ENCODE data around the gene TEX38.
"Not testable (repeated sequence)": the region's sequence is repeated elsewhere in the genome, so short reads cannot be mapped to it uniquely, and the experiment has no call there.

Gene TEX38

GRCh38 chr1:46646331-46646730 is 25.3 kb upstream of the TEX38 start:
- no peaks in the 10 kb centered on the region for H3K36me3 ChIP-seq (ENCODE audit: control insufficient read depth, insufficient read depth, low read length)
- no peaks in the 10 kb centered on the region for H3K27me3 ChIP-seq (ENCODE audit: control insufficient read depth, insufficient read depth, low read length)
- no peaks in the 10 kb centered on the region for H3K9me3 ChIP-seq (ENCODE audit: control insufficient read depth, low read length)
- H3K9ac ChIP-seq (ENCODE audit: low read length): no peak overlapping the region
- H3K4me1 ChIP-seq (ENCODE audit: control insufficient read depth, insufficient read depth, low read length): no peaks in the 10 kb centered on the region
- H3K4me3 ChIP-seq (ENCODE audit: low read length): no peak overlapping the region

GRCh38 chr1:46646844-46647243 is 24.8 kb upstream of the TEX38 start:
- Histone ChIP-seq H3K9me3 (ENCODE audit: control insufficient read depth, low read length) (no peaks in the 10 kb centered on the region), H3K27me3 (ENCODE audit: control insufficient read depth, insufficient read depth, low read length) (no peaks in the 10 kb centered on the region), H3K36me3 (ENCODE audit: control insufficient read depth, insufficient read depth, low read length) (no peaks in the 10 kb centered on the region), H3K4me3 (ENCODE audit: low read length) (no peak overlapping the region), H3K9ac (ENCODE audit: low read length) (no peak overlapping the region), H3K4me1 (ENCODE audit: control insufficient read depth, insufficient read depth, low read length) (no peaks in the 10 kb centered on the region)

- no peak overlapping the region for H3K4me3 ChIP-seq (ENCODE audit: low read length)
- H3K36me3 ChIP-seq (ENCODE audit: control insufficient read depth, insufficient read depth, low read length): no peaks in the 10 kb centered on the region
- H3K9me3 ChIP-seq (ENCODE audit: control insufficient read depth, low read length): no peaks in the 10 kb centered on the region
- no peaks in the 10 kb centered on the region for H3K4me1 ChIP-seq (ENCODE audit: control insufficient read depth, insufficient read depth, low read length)
- H3K27me3 ChIP-seq (ENCODE audit: control insufficient read depth, insufficient read depth, low read length): no peaks in the 10 kb centered on the region
- no peak overlapping the region for H3K9ac ChIP-seq (ENCODE audit: low read length)
These were observed 24.0 kb upstream of the TEX38 start for GRCh38 chr1:46647611-46648010.

- no peaks in the 10 kb centered on the region for H3K4me1 ChIP-seq (ENCODE audit: control insufficient read depth, insufficient read depth, low read length)
These were observed 21.9 kb upstream of the TEX38 start for GRCh38 chr1:46649764-46650163.

GRCh38 chr1:46650491-46650890 is 21.2 kb upstream of the TEX38 start:
- Histone ChIP-seq H3K27me3 (ENCODE audit: control insufficient read depth, insufficient read depth, low read length) (no peaks in the 10 kb centered on the region), H3K36me3 (ENCODE audit: control insufficient read depth, insufficient read depth, low read length) (no peaks in the 10 kb centered on the region), H3K4me3 (ENCODE audit: low read length) (no peak overlapping the region), H3K9me3 (ENCODE audit: control insufficient read depth, low read length) (no peaks in the 10 kb centered on the region), H3K9ac (ENCODE audit: low read length) (no peak overlapping the region), H3K4me1 (ENCODE audit: control insufficient read depth, insufficient read depth, low read length) (no peaks in the 10 kb centered on the region)

More at GRCh38 chr1:46649764-46650163, 21.9 kb upstream of the TEX38 start:
- H3K4me3 ChIP-seq (ENCODE audit: low read length): no peak overlapping the region
- H3K9ac ChIP-seq (ENCODE audit: low read length): no peak overlapping the region
- H3K27me3 ChIP-seq (ENCODE audit: control insufficient read depth, insufficient read depth, low read length): no peaks in the 10 kb centered on the region
- no peaks in the 10 kb centered on the region for H3K36me3 ChIP-seq (ENCODE audit: control insufficient read depth, insufficient read depth, low read length)
- no peaks in the 10 kb centered on the region for H3K9me3 ChIP-seq (ENCODE audit: control insufficient read depth, low read length)

GRCh38 chr1:46651152-46651551 is 20.5 kb upstream of the TEX38 start:
- H3K9me3 ChIP-seq (ENCODE audit: control insufficient read depth, low read length); H3K4me3 ChIP-seq (ENCODE audit: low read length); H3K9ac ChIP-seq (ENCODE audit: low read length); H3K36me3 ChIP-seq (ENCODE audit: control insufficient read depth, insufficient read depth, low read length); H3K27me3 ChIP-seq (ENCODE audit: control insufficient read depth, insufficient read depth, low read length); H3K4me1 ChIP-seq (ENCODE audit: control insufficient read depth, insufficient read depth, low read length): not testable (repeated sequence)

GRCh38 chr1:46652321-46653100 is 19.1 kb upstream of the TEX38 start:
- H3K4me1 ChIP-seq (ENCODE audit: control insufficient read depth, insufficient read depth, low read length): no peaks in the 10 kb centered on the region
- no peak overlapping the region for H3K9ac ChIP-seq (ENCODE audit: low read length)
- no peaks in the 10 kb centered on the region for H3K36me3 ChIP-seq (ENCODE audit: control insufficient read depth, insufficient read depth, low read length)
- H3K27me3 ChIP-seq (ENCODE audit: control insufficient read depth, insufficient read depth, low read length): no peaks in the 10 kb centered on the region
- no peak overlapping the region for H3K4me3 ChIP-seq (ENCODE audit: low read length)
- no peaks in the 10 kb centered on the region for H3K9me3 ChIP-seq (ENCODE audit: control insufficient read depth, low read length)

GRCh38 chr1:46653405-46653958 is 18.2 kb upstream of the TEX38 start:
- H3K27me3 ChIP-seq (ENCODE audit: control insufficient read depth, insufficient read depth, low read length): no peaks in the 10 kb centered on the region
- H3K9me3 ChIP-seq (ENCODE audit: control insufficient read depth, low read length): no peaks in the 10 kb centered on the region
- H3K4me1 ChIP-seq (ENCODE audit: control insufficient read depth, insufficient read depth, low read length): no peaks in the 10 kb centered on the region
- no peaks in the 10 kb centered on the region for H3K36me3 ChIP-seq (ENCODE audit: control insufficient read depth, insufficient read depth, low read length)
- H3K9ac ChIP-seq (ENCODE audit: low read length): no peak overlapping the region
- no peak overlapping the region for H3K4me3 ChIP-seq (ENCODE audit: low read length)

- no peaks in the 10 kb centered on the region for H3K36me3 ChIP-seq (ENCODE audit: control insufficient read depth, insufficient read depth, low read length)
- no peak overlapping the region for H3K9ac ChIP-seq (ENCODE audit: low read length)
- no peaks in the 10 kb centered on the region for H3K4me1 ChIP-seq (ENCODE audit: control insufficient read depth, insufficient read depth, low read length)
- no peaks in the 10 kb centered on the region for H3K27me3 ChIP-seq (ENCODE audit: control insufficient read depth, insufficient read depth, low read length)
- H3K4me3 ChIP-seq (ENCODE audit: low read length): no peak overlapping the region
- no peaks in the 10 kb centered on the region for H3K9me3 ChIP-seq (ENCODE audit: control insufficient read depth, low read length)
These were observed 17.6 kb upstream of the TEX38 start for GRCh38 chr1:46654012-46654411.

- not testable (repeated sequence) for H3K9me3 ChIP-seq (ENCODE audit: control insufficient read depth, low read length); H3K27me3 ChIP-seq (ENCODE audit: control insufficient read depth, insufficient read depth, low read length); H3K4me1 ChIP-seq (ENCODE audit: control insufficient read depth, insufficient read depth, low read length); H3K4me3 ChIP-seq (ENCODE audit: low read length); H3K36me3 ChIP-seq (ENCODE audit: control insufficient read depth, insufficient read depth, low read length); H3K9ac ChIP-seq (ENCODE audit: low read length)
These were observed 17.0 kb upstream of the TEX38 start for GRCh38 chr1:46654698-46655097.

- Histone ChIP-seq H3K27me3 (ENCODE audit: control insufficient read depth, insufficient read depth, low read length) (no peaks in the 10 kb centered on the region), H3K4me1 (ENCODE audit: control insufficient read depth, insufficient read depth, low read length) (no peaks in the 10 kb centered on the region), H3K9ac (ENCODE audit: low read length) (no peak overlapping the region), H3K36me3 (ENCODE audit: control insufficient read depth, insufficient read depth, low read length) (no peaks in the 10 kb centered on the region), H3K9me3 (ENCODE audit: control insufficient read depth, low read length) (no peaks in the 10 kb centered on the region), H3K4me3 (ENCODE audit: low read length) (no peak overlapping the region)
These were observed 15.8 kb upstream of the TEX38 start for GRCh38 chr1:46655848-46656247.

GRCh38 chr1:46656643-46657042 is 15.0 kb upstream of the TEX38 start:
- H3K36me3 ChIP-seq (ENCODE audit: control insufficient read depth, insufficient read depth, low read length): no peaks in the 10 kb centered on the region

More at GRCh38 chr1:46656643-46657042, 15.0 kb upstream of the TEX38 start:
- Histone ChIP-seq H3K27me3 (ENCODE audit: control insufficient read depth, insufficient read depth, low read length) (no peaks in the 10 kb centered on the region), H3K9ac (ENCODE audit: low read length) (no peak overlapping the region), H3K4me1 (ENCODE audit: control insufficient read depth, insufficient read depth, low read length) (no peaks in the 10 kb centered on the region), H3K9me3 (ENCODE audit: control insufficient read depth, low read length) (no peaks in the 10 kb centered on the region), H3K4me3 (ENCODE audit: low read length) (no peak overlapping the region)
